WTC11 (cell line): ENCODE measurements around the gene SGIP1. TPM values are rescaled to one million over a fixed set of nuclear protein-coding genes. Genes with fewer than 3 reads are reported as not detected.

Source experiments
- ATAC-seq: fragments of 200-7000 bp; cut with Tn5 transposase; 2 replicates; pipeline ENCODE4 v1.10.0; 2021; ENCODE audit warnings: mild to moderate bottlenecking, moderate library complexity
- CTCF ChIA-PET: fragments of 300-600 bp; sonication (Branson Sonifier 250); formaldehyde crosslinking; loops from one replicate; lab custom pipeline; 2021; ENCODE audit warnings: antibody characterized with exemption; lab: Charles Lee
- POLR2A ChIA-PET: fragments of 350-600 bp; sonication (Branson Sonifier 250); formaldehyde crosslinking; loops from one replicate; lab custom pipeline; 2021; ENCODE audit warnings: antibody characterized with exemption; lab: Charles Lee
- DNase-seq: peaks from one replicate; pipeline ENCODE4 v3.0.0; 2021; ENCODE audit warnings: low spot score
- H3K27ac Mint-ChIP-seq: 2 replicates; pipeline ENCODE4 v1.8.0; 2021; ENCODE audit warnings: mixed read lengths
- H3K27me3 Mint-ChIP-seq: 2 replicates; pipeline ENCODE4 v1.8.0; 2021; ENCODE audit warnings: low read depth, mild to moderate bottlenecking, moderate library complexity, mixed read lengths
- H3K36me3 Mint-ChIP-seq: 2 replicates; pipeline ENCODE4 v1.8.0; 2021; ENCODE audit warnings: mixed read lengths
- H3K4me1 Mint-ChIP-seq: 2 replicates; pipeline ENCODE4 v1.8.0; 2022; ENCODE audit warnings: mixed read lengths
- H3K4me3 Mint-ChIP-seq: 2 replicates; pipeline ENCODE4 v1.8.0; 2021; ENCODE audit warnings: mild to moderate bottlenecking, moderate library complexity, mixed read lengths
- H3K9me3 Mint-ChIP-seq: 2 replicates; pipeline ENCODE4 v1.8.0; 2021; ENCODE audit warnings: mixed read lengths
- AR ChIP-seq: fragments of 250-450 bp; sonication (Bioruptor Pico); IDR thresholded peaks from 2 replicates; pipeline ENCODE4 v1.9.0; 2021; ENCODE audit warnings: mild to moderate bottlenecking
- ATF1 ChIP-seq: sonication (generic); formaldehyde crosslinking; IDR thresholded peaks from 2 replicates; pipeline ENCODE4 v1.8.1; 2023; ENCODE audit warnings: mild to moderate bottlenecking, moderate library complexity, missing genetic modification reagents
- ATF6 ChIP-seq: sonication (generic); formaldehyde crosslinking; IDR thresholded peaks from 2 replicates; pipeline ENCODE4 v1.8.1; 2023; ENCODE audit warnings: mild to moderate bottlenecking, missing genetic modification reagents
- GABPB1 ChIP-seq: sonication (generic); formaldehyde crosslinking; IDR thresholded peaks from 2 replicates; pipeline ENCODE4 v1.8.1; 2023; ENCODE audit warnings: mild to moderate bottlenecking, missing genetic modification reagents
- HMGXB4 ChIP-seq: sonication (generic); formaldehyde crosslinking; IDR thresholded peaks from 2 replicates; pipeline ENCODE4 v1.8.1; 2023; ENCODE audit warnings: mild to moderate bottlenecking, moderate library complexity, missing genetic modification reagents
- JAZF1 ChIP-seq: fragments of 250-450 bp; sonication (Bioruptor Pico); IDR thresholded peaks from 2 replicates; pipeline ENCODE4 v1.9.0; 2021; ENCODE audit warnings: moderate library complexity, mild to moderate bottlenecking, inconsistent platforms
- PRDM15 ChIP-seq: sonication (generic); formaldehyde crosslinking; IDR thresholded peaks from 2 replicates; pipeline ENCODE4 v1.8.0; 2022; ENCODE audit warnings: missing genetic modification reagents
- PREB ChIP-seq: sonication (generic); formaldehyde crosslinking; IDR thresholded peaks from 2 replicates; pipeline ENCODE4 v1.8.1; 2022; ENCODE audit warnings: mild to moderate bottlenecking, missing genetic modification reagents, moderate library complexity, borderline replicate concordance
- PRRX2 ChIP-seq: fragments of 250-450 bp; sonication (Bioruptor Pico); IDR thresholded peaks from 2 replicates; pipeline ENCODE4 v1.8.0; 2021; ENCODE audit warnings: mild to moderate bottlenecking
- RELA ChIP-seq: sonication (generic); formaldehyde crosslinking; IDR thresholded peaks from 2 replicates; pipeline ENCODE4 v1.8.1; 2022; ENCODE audit warnings: missing genetic modification reagents, mild to moderate bottlenecking, borderline replicate concordance
- ZNF423 ChIP-seq: fragments of 250-450 bp; sonication (Bioruptor Pico); IDR thresholded peaks from 2 replicates; pipeline ENCODE4 v2.1.2; 2022; ENCODE audit warnings: mild to moderate bottlenecking, moderate library complexity
- ZNF532 ChIP-seq: fragments of 250-450 bp; sonication (Bioruptor Pico); IDR thresholded peaks from 2 replicates; pipeline ENCODE4 v1.9.0; 2021; ENCODE audit warnings: mild to moderate bottlenecking, borderline replicate concordance
- total RNA-seq: library from RNA; stranded (reverse); gene quantifications from 3 replicates; pipeline ENCODE4 v1.2.3, GENCODE V29; 2021

SGIP1 gene
- total RNA-seq, 1 experiment from 2014 or later = 3.9 TPM

- H3K36me3 Mint-ChIP-seq = no peaks in the 10 kb centered on the region
Measured at GRCh38 chr1:66542811-66543767, 9.1 kb downstream of the SGIP1 start.

GRCh38 chr1:66546047-66546810 lies 12.3 kb downstream of the SGIP1 start:
- Mint-ChIP-seq H3K9me3 (peaks cover 5% of the 10 kb centered on the region; the same call in 1 of the 2 replicates), H3K4me3 (no peak overlapping the region), H3K36me3 (no peaks in the 10 kb centered on the region), H3K4me1 (peaks cover 14% of the 10 kb centered on the region), H3K27me3 (no peaks in the 10 kb centered on the region), H3K27ac (no peak overlapping the region)
- POLR2A ChIA-PET = no interaction called here
- ATAC-seq = no peak
- CTCF ChIA-PET = no interaction called here
- no peak for DNase-seq
- TF ChIP-seq HMGXB4 (CRISPR knock-in tag) (no peak), PREB (CRISPR knock-in tag) (no peak), ATF1 (CRISPR knock-in tag) (no peak), ZNF532 (CRISPR knock-in tag) (no peak), JAZF1 (no peak), ATF6 (CRISPR knock-in tag) (no peak), ZNF423 (no peak), RELA (no peak), PRDM15 (no peak), PRRX2 (CRISPR knock-in tag) (no peak)

More at GRCh38 chr1:66542811-66543767, 9.1 kb downstream of the SGIP1 start:
- Mint-ChIP-seq H3K4me1 (peaks cover 28% of the 10 kb centered on the region), H3K9me3 (peaks cover 5% of the 10 kb centered on the region; the same call in 1 of the 2 replicates), H3K4me3 (no peak overlapping the region), H3K27ac (no peak overlapping the region), H3K27me3 (no peaks in the 10 kb centered on the region)
- POLR2A ChIA-PET = no interaction called here
- ATAC-seq (peak; percentile 28; the same call in 1 of the 2 replicates), DNase-seq (no peak)
- CTCF ChIA-PET = no interaction called here
- TF ChIP-seq AR (CRISPR knock-in tag) = no peak
- TF ChIP-seq GABPB1 (CRISPR knock-in tag) = peak; percentile 41; the same call in 1 of the 2 replicates
